ENCODE measurements around the gene NCF2.

The NCF2 gene

GRCh38 chr1:183576537-183576936, 13.7 kb downstream of the NCF2 start:
- TF ChIP-seq CTCF (conservative IDR thresholded peaks at IDR 0.05; ENCODE audit: low read depth, low read length) = no peak
- no peak for DNase-seq (ENCODE audit: low read depth)
- H3K4me3 ChIP-seq (ENCODE audit: low read depth, low read length) = no peak overlapping the region

- no peak for TF ChIP-seq CTCF (conservative IDR thresholded peaks at IDR 0.05; ENCODE audit: low read depth, low read length)
- H3K4me3 ChIP-seq (ENCODE audit: low read depth, low read length) = no peak overlapping the region
- no peak for DNase-seq (ENCODE audit: low read depth)
These were observed 14.7 kb downstream of the NCF2 start for GRCh38 chr1:183575606-183576005.

- no peak for DNase-seq (ENCODE audit: low read depth)
- H3K4me3 ChIP-seq (ENCODE audit: low read depth, low read length) = no peak overlapping the region
- TF ChIP-seq CTCF (conservative IDR thresholded peaks at IDR 0.05; ENCODE audit: low read depth, low read length) = no peak
These were observed 17.5 kb downstream of the NCF2 start for GRCh38 chr1:183572721-183573120.

DNA sequence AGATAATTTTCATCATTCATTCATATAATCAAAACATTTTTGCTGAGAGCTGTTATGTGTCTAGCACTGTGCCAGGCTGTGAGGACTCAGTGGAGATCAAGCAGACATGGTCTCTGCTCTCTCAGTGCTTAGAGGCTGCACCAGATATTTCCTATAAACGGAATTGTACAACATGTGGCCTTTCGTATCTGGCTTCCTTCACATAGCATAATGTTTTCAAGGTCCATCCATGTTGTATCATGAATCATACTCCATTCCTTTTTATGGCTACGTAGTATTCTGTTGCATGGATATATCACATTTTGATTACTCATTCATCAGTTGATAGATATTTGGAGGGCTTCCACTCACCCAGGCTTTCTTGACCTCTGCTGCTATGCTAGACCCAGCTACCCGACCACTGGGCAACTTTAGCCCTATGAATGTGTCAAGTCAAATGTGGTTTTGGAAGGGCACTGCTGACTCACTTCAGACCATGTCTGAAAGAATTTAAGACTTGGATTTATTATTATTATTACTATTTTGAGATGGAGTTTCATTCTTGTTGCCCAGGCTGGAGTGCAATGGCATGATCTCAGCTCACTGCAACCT, 18.5 kb downstream of the NCF2 start:
- H3K4me3 ChIP-seq (ENCODE audit: low read depth, low read length) = no peak overlapping the region
- no peak for TF ChIP-seq CTCF (conservative IDR thresholded peaks at IDR 0.05; ENCODE audit: low read depth, low read length)
- peak; percentile 15 for DNase-seq (ENCODE audit: low read depth)

- no peak for DNase-seq (ENCODE audit: low read depth)
- H3K4me3 ChIP-seq (ENCODE audit: low read depth, low read length) = no peak overlapping the region
- TF ChIP-seq CTCF (conservative IDR thresholded peaks at IDR 0.05; ENCODE audit: low read depth, low read length) = no peak
These were observed 19.8 kb downstream of the NCF2 start for GRCh38 chr1:183570451-183570850.

DNA sequence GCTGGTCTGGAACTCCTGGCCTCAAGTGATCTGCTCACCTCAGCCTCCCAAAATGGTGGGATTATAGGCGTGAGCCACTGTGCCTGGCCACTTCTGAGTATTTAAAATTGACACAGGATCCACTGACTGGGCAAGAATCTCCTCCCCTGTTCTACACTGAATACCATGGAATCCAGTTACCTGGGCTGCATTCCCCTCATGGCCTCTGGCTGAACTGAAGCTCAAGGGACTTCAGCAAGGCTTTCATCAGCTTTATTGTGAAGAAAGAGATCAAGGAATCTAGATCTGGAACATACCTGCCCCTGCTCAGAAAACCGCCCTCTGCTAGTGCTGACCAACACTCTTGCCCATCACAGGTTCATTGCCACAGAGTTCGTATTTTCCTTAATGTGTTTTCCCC, 20.5 kb downstream of the NCF2 start:
- TF ChIP-seq CTCF (conservative IDR thresholded peaks at IDR 0.05; ENCODE audit: low read depth, low read length) = no peak
- H3K4me3 ChIP-seq (ENCODE audit: low read depth, low read length) = no peak overlapping the region
- DNase-seq (ENCODE audit: low read depth) = no peak

GRCh38 chr1:183569141-183569540, 21.1 kb downstream of the NCF2 start:
- peak; percentile 39 for DNase-seq (ENCODE audit: low read depth)
- TF ChIP-seq CTCF (conservative IDR thresholded peaks at IDR 0.05; ENCODE audit: low read depth, low read length) = no peak
- no peak overlapping the region for H3K4me3 ChIP-seq (ENCODE audit: low read depth, low read length)
